NK-92 (cell line): Measurements from ENCODE around the gene PHOX2B.

Experiments used
- DNase-seq: peaks from one replicate; lab custom pipeline; 2025; ENCODE audit not compliant: unreplicated experiment; lab: John Stamatoyannopoulos, UW

PHOX2B gene

DNA sequence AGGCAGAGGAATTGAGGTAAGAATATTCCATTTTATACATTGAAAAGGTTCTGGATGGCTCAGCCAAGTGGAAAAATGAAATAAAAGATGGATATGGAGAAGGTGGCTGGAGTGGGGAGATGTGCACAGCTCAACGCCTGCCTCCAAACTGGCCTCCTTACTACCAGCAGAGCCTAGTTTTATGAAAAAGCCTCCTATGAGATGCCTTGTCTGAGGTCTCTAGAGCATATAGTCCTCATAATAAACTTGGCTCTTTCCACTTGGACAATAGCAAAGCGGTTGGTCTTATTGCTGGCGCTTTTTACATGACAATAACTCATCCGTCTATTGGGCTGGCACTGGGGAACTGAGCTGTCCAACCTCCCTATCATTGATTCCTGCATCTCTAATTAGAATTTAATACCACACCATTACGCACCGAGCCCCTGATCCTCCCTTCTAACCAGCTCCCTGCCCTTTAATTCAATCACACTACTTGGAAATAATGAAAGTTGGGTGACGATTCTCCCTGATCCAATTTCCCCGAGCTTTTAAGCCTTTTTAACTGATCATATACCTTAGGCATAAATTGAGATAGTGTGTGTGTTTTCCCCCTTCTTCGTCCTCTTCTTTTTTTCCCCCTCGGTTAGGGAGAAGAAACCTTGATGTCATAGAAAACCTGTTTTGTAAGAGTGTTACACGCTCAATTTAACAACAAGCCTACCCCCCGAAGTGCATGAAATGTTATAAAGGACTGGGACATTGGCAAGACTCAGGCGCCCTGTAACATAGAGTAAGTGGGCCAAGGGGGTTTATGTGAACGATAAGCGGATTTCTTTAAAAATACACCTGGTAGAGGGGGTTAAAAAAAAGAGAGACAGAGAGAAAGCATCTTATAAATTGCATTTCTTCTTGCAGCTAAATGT, at the start of gene PHOX2B:
TSS of gene PHOX2B (minus strand) at position 155 of the 905 bp plus-strand sequence. CDS start at position 40, 115 bp downstream.
- no peak for DNase-seq

DNA sequence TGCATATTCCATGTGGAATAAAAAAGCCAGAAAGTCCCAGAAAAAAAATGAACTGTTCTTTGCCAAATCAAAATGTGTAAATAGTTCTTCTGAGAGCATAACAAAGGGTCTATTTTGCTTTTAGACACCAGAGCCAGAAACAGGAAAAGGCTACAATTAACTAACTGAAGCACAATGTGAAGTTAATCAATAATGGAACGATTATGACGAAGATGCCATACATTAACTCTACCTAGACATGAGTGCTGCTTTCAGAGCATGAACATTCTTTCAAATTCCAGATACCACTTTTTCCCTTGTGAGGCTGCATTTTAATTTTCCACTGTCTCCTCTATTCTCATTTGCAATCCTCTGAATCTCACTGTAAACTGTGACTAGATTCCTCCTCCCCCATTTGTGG, 48.7 kb upstream of the PHOX2B start:
- DNase-seq, result no peak

GRCh38 chr4:41796545-41797210, 48.2 kb upstream of the PHOX2B start:
- no peak for DNase-seq

GRCh38 chr4:41795796-41796385, 47.4 kb upstream of the PHOX2B start:
- DNase-seq, result no peak

- no peak for DNase-seq
Observed at GRCh38 chr4:41792166-41792565, 43.6 kb upstream of the PHOX2B start.

GRCh38 chr4:41791557-41791956, 43.0 kb upstream of the PHOX2B start:
- DNase-seq, result no peak

- DNase-seq, result no peak
Observed at GRCh38 chr4:41787931-41788330, 39.4 kb upstream of the PHOX2B start.

DNA sequence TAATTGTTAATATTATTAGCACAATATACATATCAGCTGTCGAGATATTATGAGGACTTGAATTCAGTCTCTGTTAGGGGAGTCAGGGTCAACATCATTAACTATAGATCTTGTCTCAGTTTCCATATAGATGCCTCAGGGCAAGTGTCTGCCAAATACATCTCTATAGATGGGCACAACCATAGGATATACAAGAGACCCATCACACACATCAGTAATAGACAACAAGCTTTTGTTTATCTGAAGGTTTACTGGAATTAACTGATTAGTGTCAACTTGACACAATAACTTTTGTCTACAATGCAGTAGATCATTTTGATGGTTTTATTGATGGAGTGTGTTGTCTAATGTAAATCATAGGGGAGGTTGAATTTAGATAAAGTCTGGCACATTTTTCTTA, 37.1 kb upstream of the PHOX2B start:
- DNase-seq, result no peak

- DNase-seq, result no peak
Observed at GRCh38 chr4:41784191-41784979, 35.9 kb upstream of the PHOX2B start.

GRCh38 chr4:41776466-41776865, 27.9 kb upstream of the PHOX2B start:
- no peak for DNase-seq

- no peak for DNase-seq
Observed at GRCh38 chr4:41763729-41764128, 15.2 kb upstream of the PHOX2B start.

DNA sequence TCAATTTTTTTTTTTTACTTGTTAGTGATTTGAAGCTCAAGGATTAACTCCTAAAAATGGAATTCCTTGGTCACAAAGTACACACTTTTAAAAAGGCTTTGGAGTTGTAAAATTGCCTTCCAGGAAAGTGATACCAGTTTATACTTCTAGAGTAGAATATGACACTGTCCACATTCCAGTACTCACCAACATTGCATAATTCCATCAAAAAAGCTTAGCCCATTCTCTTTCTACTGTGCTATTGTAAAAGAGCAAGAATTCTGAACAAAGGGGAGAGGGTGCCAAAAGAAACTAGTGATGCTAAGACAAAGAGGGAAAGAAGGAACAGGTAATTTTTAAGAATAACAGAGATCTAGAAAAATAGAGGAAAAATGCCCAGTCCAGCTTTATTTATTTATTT, 10.4 kb upstream of the PHOX2B start:
- no peak for DNase-seq

DNA sequence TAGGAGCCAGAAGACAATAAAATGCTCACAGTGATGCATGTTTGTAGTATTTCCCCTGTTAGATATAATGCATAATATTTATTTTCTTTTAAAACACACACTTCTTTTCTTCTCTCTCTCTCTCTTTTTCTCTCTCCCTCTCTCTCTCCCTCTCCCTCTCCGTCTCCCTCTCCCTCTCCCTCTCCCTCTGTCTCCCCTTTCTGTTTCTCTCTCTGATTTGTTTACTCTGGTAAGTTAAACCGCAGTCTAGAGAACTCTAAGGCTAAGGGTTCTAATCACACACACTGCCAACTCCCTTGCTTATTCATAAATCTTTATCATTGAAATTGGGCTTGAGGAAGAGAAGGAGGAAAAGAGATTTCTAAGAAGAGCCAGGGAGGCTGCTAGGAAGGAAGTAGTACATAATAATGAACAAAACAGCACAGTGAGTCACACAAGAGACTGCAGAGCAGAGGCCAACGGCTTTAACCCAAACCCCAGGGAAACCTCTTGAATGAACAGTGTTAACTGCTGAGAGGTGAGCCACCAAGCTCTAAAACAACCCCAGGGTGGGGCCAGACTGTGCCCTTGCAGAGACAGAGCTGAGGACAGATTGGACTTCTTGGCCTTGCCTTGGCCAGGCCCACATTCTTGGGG, 9.1 kb upstream of the PHOX2B start:
- no peak for DNase-seq

DNA sequence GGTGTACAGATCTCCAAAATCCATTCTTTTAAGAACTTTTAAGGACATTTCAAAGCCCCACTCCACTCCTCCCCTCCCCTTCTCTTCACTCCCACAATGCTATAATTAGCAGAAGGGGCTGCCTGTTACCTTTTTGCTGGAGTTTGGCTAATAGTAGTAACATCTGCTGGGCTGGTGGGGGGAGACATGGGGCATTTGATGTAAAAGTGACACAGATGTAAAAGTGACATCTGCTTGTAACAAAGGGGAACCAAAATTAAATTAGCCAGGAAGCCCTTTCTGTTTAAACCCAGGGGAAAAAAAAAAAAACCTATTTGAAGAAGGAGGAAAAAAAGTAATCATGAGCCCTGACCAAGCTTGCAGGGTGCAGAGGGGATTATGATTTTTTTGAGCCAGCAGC, 5.4 kb upstream of the PHOX2B start:
- no peak for DNase-seq

GRCh38 chr4:41752081-41752836, 3.7 kb upstream of the PHOX2B start:
- DNase-seq, result no peak

DNA sequence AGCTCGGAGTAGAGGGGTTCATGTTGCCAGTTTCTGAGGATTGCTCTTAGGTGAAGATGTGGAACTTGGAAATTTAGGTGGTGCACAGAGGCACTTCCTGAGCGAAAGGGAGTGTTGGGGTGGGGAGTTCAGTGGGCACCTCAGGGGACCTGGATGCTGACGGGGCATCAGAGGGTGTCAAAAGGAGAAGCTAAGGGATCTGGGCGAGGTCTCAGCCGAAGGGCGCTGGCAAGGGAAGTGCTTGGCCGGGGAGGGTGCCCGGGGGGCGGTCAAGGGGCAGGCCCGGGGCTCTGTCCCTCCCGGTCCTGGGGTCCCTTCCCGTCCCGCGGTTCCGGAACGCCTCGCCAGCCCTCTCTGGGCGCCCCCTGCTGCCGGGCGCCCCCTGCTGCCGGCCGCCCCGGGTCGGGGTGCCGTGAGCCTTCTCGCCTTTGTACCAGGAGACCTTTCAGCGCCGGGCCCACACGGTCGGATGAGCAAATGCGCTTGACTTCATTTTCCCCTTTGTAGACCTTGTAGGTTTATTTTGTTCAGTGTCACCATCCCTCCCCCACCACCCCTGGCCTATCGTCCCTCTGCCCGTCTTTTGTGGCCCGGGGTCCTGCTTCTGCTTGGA, 3.0 kb upstream of the PHOX2B start:
- no peak for DNase-seq

DNA sequence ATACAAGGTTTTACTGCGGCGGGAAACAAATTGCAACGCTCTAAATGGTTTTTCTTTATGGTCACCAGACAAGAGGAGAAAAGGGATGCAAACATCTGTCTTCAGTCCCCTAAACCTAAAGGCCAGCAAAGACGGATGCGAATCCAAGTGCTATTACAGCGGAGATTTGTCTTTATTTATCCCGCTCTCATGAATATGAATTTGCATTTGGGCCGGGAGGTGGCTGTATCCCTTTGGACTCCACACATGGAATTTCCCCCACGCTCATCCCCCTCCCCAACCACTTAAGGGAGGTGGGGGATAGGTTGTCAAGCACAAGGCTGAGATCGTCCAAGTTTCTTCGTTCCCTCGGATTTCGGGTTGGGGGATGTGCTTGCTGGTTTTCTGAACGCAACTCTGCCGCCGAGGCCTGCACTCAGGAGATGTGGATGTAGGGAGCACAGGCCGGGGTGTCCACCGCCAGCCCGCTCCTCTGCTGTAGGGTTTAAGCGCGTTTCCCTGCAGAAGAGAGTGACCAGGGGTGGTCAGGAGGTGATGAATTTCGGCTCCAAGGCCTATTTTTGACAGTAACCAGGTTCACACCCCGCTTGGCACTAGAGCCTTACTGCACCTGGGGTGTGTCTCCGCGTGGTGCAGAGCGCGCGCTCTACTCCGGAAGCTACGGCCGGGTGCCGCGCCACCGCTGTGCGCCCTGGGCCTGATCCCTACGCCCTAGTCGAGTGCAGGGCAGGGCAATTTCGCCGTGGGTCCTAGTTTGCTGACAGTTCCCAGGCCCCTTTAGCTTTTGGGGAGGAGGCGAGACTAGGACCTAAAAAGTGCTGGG, 2.3 kb upstream of the PHOX2B start:
- no peak for DNase-seq

GRCh38 chr4:41750121-41750625, 1.6 kb upstream of the PHOX2B start:
- DNase-seq, result no peak
